MCF 10A (cell line): Measurements from ENCODE around the gene RAB10. TPM values are rescaled to one million over a fixed set of nuclear protein-coding genes. Genes with fewer than 3 reads are reported as not detected.

Experiments
- BruUV-seq: library from RNA; stranded (reverse); fragments of 400-500 nt; replicated peaks from 2 replicates; lab custom pipeline; 2021; lab: Mats Ljungman, UMichigan
- CTCF ChIA-PET: fragments of 300-600 bp; sonication (Branson Sonifier 250); formaldehyde crosslinking; extraction: SDS; loops from one replicate; lab custom pipeline; 2021; ENCODE audit warnings: antibody characterized with exemption, inconsistent platforms; lab: Yijun Ruan, JAX
- POLR2A ChIA-PET: fragments of 300-600, 350-650 bp; sonication (Branson Sonifier 250); formaldehyde crosslinking; extraction: SDS; loops from one replicate; lab custom pipeline; 2020; ENCODE audit warnings: antibody characterized with exemption, inconsistent platforms; lab: Yijun Ruan, JAX
- DNase-seq: peaks from one replicate; pipeline ENCODE4 v3.0.0-alpha.2; 2018; ENCODE audit not compliant: unreplicated experiment
- H3K27ac Mint-ChIP-seq: one replicate; pipeline ENCODE4 v1.8.0; 2022; ENCODE audit warnings: mild to moderate bottlenecking, low read depth, mixed read lengths; ENCODE audit not compliant: unreplicated experiment
- H3K27me3 Mint-ChIP-seq: one replicate; pipeline ENCODE4 v1.8.0; 2022; ENCODE audit warnings: mixed read lengths; ENCODE audit not compliant: insufficient read depth, unreplicated experiment
- H3K36me3 Mint-ChIP-seq: one replicate; pipeline ENCODE4 v1.8.0; 2022; ENCODE audit warnings: mild to moderate bottlenecking, moderate library complexity, mixed read lengths; ENCODE audit not compliant: insufficient read depth, unreplicated experiment
- H3K4me1 Mint-ChIP-seq: one replicate; pipeline ENCODE4 v1.8.0; 2022; ENCODE audit warnings: mixed read lengths; ENCODE audit not compliant: insufficient read depth, unreplicated experiment
- H3K4me3 Mint-ChIP-seq: one replicate; pipeline ENCODE4 v1.8.0; 2022; ENCODE audit warnings: mild to moderate bottlenecking, moderate library complexity, mixed read lengths; ENCODE audit not compliant: unreplicated experiment
- H3K9me3 Mint-ChIP-seq: one replicate; pipeline ENCODE4 v1.8.0; 2022; ENCODE audit warnings: mixed read lengths; ENCODE audit not compliant: unreplicated experiment
- CTCF ChIP-seq: fragments of 200-600 bp; IDR thresholded peaks from one replicate; pipeline ENCODE4 v1.8.0; 2022; ENCODE audit warnings: antibody characterized with exemption, mild to moderate bottlenecking; ENCODE audit not compliant: unreplicated experiment
- intact Hi-C: fragments of 100-400 bp; cut with micrococcal nuclease; formaldehyde crosslinking; loops from 2 replicates; pipeline ENCODE4 v1.14.1; 2022
- total RNA-seq: library from RNA; stranded (reverse); gene quantifications from 2 replicates; pipeline ENCODE4 v1.2.3, GENCODE V29; 2022

The RAB10 gene
- total RNA-seq, 1 experiment from 2014 or later = 147 TPM

GRCh38 chr2:26039603-26040323, 5.9 kb downstream of the RAB10 start:
- intact Hi-C loops = no loop called here
- H3K27me3 Mint-ChIP-seq = no peaks in the 10 kb centered on the region
- H3K36me3 Mint-ChIP-seq = peaks cover 60% of the 10 kb centered on the region
- BruUV-seq = no TSS peak
- no peak for DNase-seq
- H3K9me3 Mint-ChIP-seq = no peaks in the 10 kb centered on the region
- ChIA-PET POLR2A (interaction anchor here (0.7 to 1.9 kb wide), 5 partner anchors 24 to 60 kb away, joined by 3 to 7 read pairs (median 3); no protein-coding TSS in a partner anchor), CTCF (interaction anchor here (0.6 to 1.3 kb wide), 4 partner anchors 18 to 48 kb away, joined by 3 to 7 read pairs (median 3); no protein-coding TSS in a partner anchor)
- TF ChIP-seq CTCF = no peak
- H3K4me1 Mint-ChIP-seq = peaks cover 24% of the 10 kb centered on the region
- H3K4me3 Mint-ChIP-seq = no peak overlapping the region
- no peak overlapping the region for H3K27ac Mint-ChIP-seq

- POLR2A ChIA-PET = interaction anchor here (1.7 to 9.0 kb wide), 2 partner anchors 9 to 25 kb away, joined by 6 to 69 read pairs; partner anchors contain the start of gene RAB10
- H3K27ac Mint-ChIP-seq = peak overlapping the region; percentile 84
- peaks cover 12% of the 10 kb centered on the region for H3K4me1 Mint-ChIP-seq
- DNase-seq = no peak
- no peak for TF ChIP-seq CTCF
- CTCF ChIA-PET = interaction anchor here (0.6 kb wide), 2 partner anchors 25 to 94 kb away, joined by 3 read pairs; no protein-coding TSS in a partner anchor
- no peaks in the 10 kb centered on the region for H3K9me3 Mint-ChIP-seq
- H3K27me3 Mint-ChIP-seq = no peaks in the 10 kb centered on the region
- intact Hi-C loops = no loop called here
- H3K36me3 Mint-ChIP-seq = peaks cover 44% of the 10 kb centered on the region
- no TSS peak for BruUV-seq
- H3K4me3 Mint-ChIP-seq = no peak overlapping the region
Observed at GRCh38 chr2:26043109-26043508, 9.2 kb downstream of the RAB10 start.

- peaks cover 35% of the 10 kb centered on the region for H3K36me3 Mint-ChIP-seq
- no peak for TF ChIP-seq CTCF
- CTCF ChIA-PET = interaction anchor here (0.6 kb wide), 1 partner anchor 26 kb away, joined by 3 read pairs; no protein-coding TSS in a partner anchor
- POLR2A ChIA-PET = interaction anchor here (0.7 to 9.0 kb wide), 4 partner anchors 10 to 44 kb away, joined by 3 to 69 read pairs (median 4); partner anchors contain the start of gene RAB10
- H3K27me3 Mint-ChIP-seq = no peaks in the 10 kb centered on the region
- DNase-seq = peak; percentile 76
- intact Hi-C loops = no loop called here
- peak overlapping the region; percentile 84 for H3K27ac Mint-ChIP-seq
- H3K4me3 Mint-ChIP-seq = peak overlapping the region; percentile 51
- H3K9me3 Mint-ChIP-seq = no peaks in the 10 kb centered on the region
- BruUV-seq = no TSS peak
- H3K4me1 Mint-ChIP-seq = peaks cover 12% of the 10 kb centered on the region
Observed at GRCh38 chr2:26043862-26044696, 10.2 kb downstream of the RAB10 start.

- ChIA-PET CTCF (interaction anchor here (0.7 to 1.1 kb wide), 2 partner anchors 9 to 37 kb away, joined by 3 to 4 read pairs; no protein-coding TSS in a partner anchor), POLR2A (interaction anchor here (0.9 to 9.0 kb wide), 4 partner anchors 11 to 57 kb away, joined by 3 to 69 read pairs (median 4); partner anchors contain the start of gene RAB10)
- no TSS peak for BruUV-seq
- Mint-ChIP-seq H3K36me3 (peaks cover 16% of the 10 kb centered on the region), H3K4me1 (peaks cover 23% of the 10 kb centered on the region), H3K9me3 (no peaks in the 10 kb centered on the region), H3K27ac (no peak overlapping the region), H3K4me3 (no peak overlapping the region), H3K27me3 (no peaks in the 10 kb centered on the region)
- no peak for TF ChIP-seq CTCF
- intact Hi-C loops = no loop called here
- no peak for DNase-seq
Observed at GRCh38 chr2:26048791-26049190, 14.9 kb downstream of the RAB10 start.
